GM23338 (cell line): Measurements from ENCODE around the gene FRZB. TPM values are rescaled to one million over a fixed set of nuclear protein-coding genes. Genes with fewer than 3 reads are reported as not detected.

Experiments used
- ATAC-seq: fragments of 200-7000 bp; cut with Tn5 transposase; 3 replicates; pipeline ENCODE4 v1.9.1; 2020
- DNase-seq: peaks from one replicate; pipeline ENCODE4 v3.0.0-alpha.2; 2015; ENCODE audit warnings: low spot score
- H2AFZ ChIP-seq: fragments of 200-600 bp; sonication (generic); 2 replicates; pipeline ENCODE4 v1.8.0; 2016; ENCODE audit warnings: antibody characterized with exemption, mild to moderate bottlenecking, moderate library complexity
- H3F3A ChIP-seq: fragments of 200-600 bp; sonication (generic); replicated peaks from 2 replicates; pipeline ENCODE4 v1.8.0; 2017; ENCODE audit warnings: antibody characterized with exemption, mixed run types, low read depth
- H3K27ac ChIP-seq: fragments of 200-600 bp; sonication (generic); 2 replicates; pipeline ENCODE4 v1.6.1; 2016; ENCODE audit warnings: low read depth
- H3K27me3 ChIP-seq: fragments of 200-600 bp; sonication (generic); 2 replicates; pipeline ENCODE4 v1.8.0; 2016; ENCODE audit warnings: mild to moderate bottlenecking, mixed run types, moderate library complexity; ENCODE audit not compliant: insufficient read depth
- H3K36me3 ChIP-seq: fragments of 200-600 bp; sonication (generic); 2 replicates; pipeline ENCODE4 v1.8.0; 2016; ENCODE audit warnings: mild to moderate bottlenecking; ENCODE audit not compliant: insufficient read depth
- H3K4me1 ChIP-seq: fragments of 200-600 bp; sonication (generic); 2 replicates; pipeline ENCODE4 v1.8.0; 2016; ENCODE audit warnings: mild to moderate bottlenecking, moderate library complexity; ENCODE audit not compliant: insufficient read depth
- H3K4me2 ChIP-seq: fragments of 200-600 bp; sonication (generic); 2 replicates; pipeline ENCODE4 v1.7.1; 2017; ENCODE audit warnings: mixed run types
- H3K4me3 ChIP-seq: fragments of 200-600 bp; sonication (generic); 2 replicates; pipeline ENCODE4 v1.6.1; 2016; ENCODE audit warnings: mixed run types
- H3K79me2 ChIP-seq: fragments of 200-600 bp; sonication (generic); replicated peaks from 2 replicates; pipeline ENCODE4 v1.8.0; 2017; ENCODE audit warnings: mild to moderate bottlenecking; ENCODE audit not compliant: insufficient read depth
- H3K9me2 ChIP-seq: fragments of 200-600 bp; sonication (generic); 2 replicates; pipeline ENCODE4 v1.8.0; 2017; ENCODE audit not compliant: insufficient read depth
- H4K20me1 ChIP-seq: fragments of 200-600 bp; sonication (generic); replicated peaks from 2 replicates; pipeline ENCODE4 v1.8.0; 2017; ENCODE audit warnings: mild to moderate bottlenecking; ENCODE audit not compliant: insufficient read depth
- H3K27ac Mint-ChIP-seq: 2 replicates; pipeline ENCODE4 v1.8.0; 2020; ENCODE audit warnings: inconsistent platforms, mild to moderate bottlenecking, moderate library complexity, mixed read lengths
- H3K27me3 Mint-ChIP-seq: 3 replicates; pipeline ENCODE4 v1.8.0; 2022; ENCODE audit warnings: low read depth, mild to moderate bottlenecking, moderate library complexity, mixed read lengths, inconsistent platforms; ENCODE audit not compliant: insufficient read depth, poor library complexity
- H3K36me3 Mint-ChIP-seq: 3 replicates; pipeline ENCODE4 v1.8.0; 2021; ENCODE audit warnings: low read depth, mild to moderate bottlenecking, inconsistent platforms, moderate library complexity, mixed read lengths
- H3K4me1 Mint-ChIP-seq: 3 replicates; pipeline ENCODE4 v1.8.0; 2020; ENCODE audit warnings: mild to moderate bottlenecking, inconsistent platforms, mixed read lengths
- H3K4me3 Mint-ChIP-seq: 3 replicates; pipeline ENCODE4 v1.8.0; 2021; ENCODE audit warnings: moderate library complexity, mild to moderate bottlenecking, inconsistent platforms, mixed read lengths
- H3K9me3 Mint-ChIP-seq: 3 replicates; pipeline ENCODE4 v1.8.0; 2020; ENCODE audit warnings: moderate library complexity, mild to moderate bottlenecking, inconsistent platforms, mixed read lengths
- CREB1 ChIP-seq: fragments of 250-450 bp; sonication (Bioruptor Pico); IDR thresholded peaks from 2 replicates; pipeline ENCODE4 v1.5.0; 2020; ENCODE audit warnings: low read depth, mild to moderate bottlenecking, moderate library complexity
- CTCF ChIP-seq, 2 experiments: fragments of 200-600 bp in 1 of 2; sonication (generic) in 1 of 2; conservative IDR thresholded peaks; 2 replicates each; pipeline versions ENCODE4 v1.5.1 to v1.6.1; 2016 to 2017; ENCODE audit warnings: antibody characterized with exemption in 2 of 2, low read depth in 2 of 2, mild to moderate bottlenecking in 2 of 2, moderate library complexity in 1 of 2
- ETS1 ChIP-seq: IDR thresholded peaks from 2 replicates; pipeline ENCODE4 v1.6.1; 2016; ENCODE audit warnings: antibody characterized with exemption
- EZH2 ChIP-seq: fragments of 200-600 bp; sonication (generic); IDR thresholded peaks from one replicate; pipeline ENCODE4 v1.8.0; 2017; ENCODE audit warnings: antibody characterized with exemption, mild to moderate bottlenecking, low read depth; ENCODE audit not compliant: unreplicated experiment
- EZH2phosphoT487 ChIP-seq: fragments of 200-600 bp; sonication (generic); IDR thresholded peaks from one replicate; pipeline ENCODE4 v1.8.1; 2018; ENCODE audit warnings: antibody characterized with exemption; ENCODE audit not compliant: unreplicated experiment
- JUNB ChIP-seq: IDR thresholded peaks from one replicate; pipeline ENCODE4 v1.6.1; 2016; ENCODE audit warnings: antibody characterized with exemption; ENCODE audit not compliant: unreplicated experiment
- NANOG ChIP-seq: IDR thresholded peaks from 2 replicates; pipeline ENCODE4 v1.6.1; 2016; ENCODE audit warnings: antibody characterized with exemption, borderline replicate concordance
- POLR2AphosphoS5 ChIP-seq: IDR thresholded peaks from 2 replicates; pipeline ENCODE4 v1.6.1; 2016; ENCODE audit warnings: antibody characterized with exemption, low read depth
- polyA plus RNA-seq: library from polyadenylated mRNA; unstranded; fragments of >200 nt; fragmentation: Nextera tagmentation; extraction: Ambion mirVana; gene quantifications from 2 replicates; pipeline ENCODE4 v1.2.1, GENCODE V29; 2016
- total RNA-seq: library from RNA; depleted of rRNA; stranded (reverse); fragments of >200 nt; shearing (Covaris generic); gene quantifications from 2 replicates; pipeline ENCODE4 v1.2.3, GENCODE V29; 2014

The FRZB gene
- total and polyA plus RNA-seq, 2 experiments from 2014 or later, result 0.52 to 1.2 TPM

GRCh38 chr2:182836451-182836850, 30.0 kb downstream of the FRZB start (continued):
- TF ChIP-seq CREB1 (CRISPR knock-in tag) (no peak), JUNB (no peak)

- H3K79me2 ChIP-seq, result no peaks in the 10 kb centered on the region
- TF ChIP-seq NANOG, result no peak
- TF ChIP-seq POLR2AphosphoS5, result no peak
- no peak for TF ChIP-seq CREB1 (CRISPR knock-in tag)
- no peak for DNase-seq
- H3K4me1 ChIP-seq, result no peaks in the 10 kb centered on the region
- H3K27me3 Mint-ChIP-seq, result no peaks in the 10 kb centered on the region
- H3K27ac ChIP-seq, result no peak overlapping the region
- H3K36me3 ChIP-seq, result no peaks in the 10 kb centered on the region
- H3K4me3 Mint-ChIP-seq, result no peak overlapping the region
- no peak overlapping the region for H3K4me3 ChIP-seq
- H2AFZ ChIP-seq, result no peak overlapping the region
- ATAC-seq, result no peak
- H4K20me1 ChIP-seq, result no peaks in the 10 kb centered on the region
- H3K36me3 Mint-ChIP-seq, result no peaks in the 10 kb centered on the region
- H3F3A ChIP-seq, result no peaks in the 10 kb centered on the region
- H3K4me1 Mint-ChIP-seq, result peaks cover 8% of the 10 kb centered on the region; the same call in 2 of the 3 replicates
- no peak overlapping the region for H3K27ac Mint-ChIP-seq
- H3K9me2 ChIP-seq, result peaks cover 4% of the 10 kb centered on the region; the same call in 1 of the 2 replicates
- H3K4me2 ChIP-seq, result no peak overlapping the region
- no peaks in the 10 kb centered on the region for H3K27me3 ChIP-seq
- no peaks in the 10 kb centered on the region for H3K9me3 Mint-ChIP-seq
Observed at GRCh38 chr2:182834293-182834692, 32.1 kb downstream of the FRZB start.

GRCh38 chr2:182833084-182833854, 33.2 kb downstream of the FRZB start:
- Histone ChIP-seq H2AFZ (no peak overlapping the region; the same call in 1 of the 2 replicates), H4K20me1 (no peaks in the 10 kb centered on the region), H3K4me2 (no peak overlapping the region), H3K4me3 (no peak overlapping the region), H3K27me3 (no peaks in the 10 kb centered on the region), H3K9me2 (peaks cover 4% of the 10 kb centered on the region; the same call in 1 of the 2 replicates), H3K27ac (no peak overlapping the region), H3K79me2 (no peaks in the 10 kb centered on the region), H3F3A (no peaks in the 10 kb centered on the region), H3K36me3 (no peaks in the 10 kb centered on the region), H3K4me1 (no peaks in the 10 kb centered on the region)
- Mint-ChIP-seq H3K4me3 (no peak overlapping the region), H3K36me3 (no peaks in the 10 kb centered on the region), H3K9me3 (no peaks in the 10 kb centered on the region), H3K27ac (no peak overlapping the region), H3K4me1 (peaks cover 4% of the 10 kb centered on the region; the same call in 2 of the 3 replicates), H3K27me3 (peaks cover 1% of the 10 kb centered on the region)
- no peak for TF ChIP-seq CREB1 (CRISPR knock-in tag)
- no peak for TF ChIP-seq NANOG
- no peak for TF ChIP-seq ETS1
- DNase-seq (no peak), ATAC-seq (no peak)

- Histone ChIP-seq H3K4me2 (no peak overlapping the region), H3K27ac (no peak overlapping the region)
- TF ChIP-seq ETS1 (no peak), NANOG (no peak), CTCF (conservative IDR thresholded peaks at IDR 0.05; ENCODE audit: low read depth in 2 of 2) (no peak), EZH2 (no peak), EZH2phosphoT487 (no peak)
Observed at GRCh38 chr2:182831921-182832320, 34.5 kb downstream of the FRZB start.

More at GRCh38 chr2:182831921-182832320, 34.5 kb downstream of the FRZB start:
- 0 out of 2 replicates have a peak overlapping the region, but pooled peaks have one; percentile 26 for H2AFZ ChIP-seq
- Mint-ChIP-seq H3K9me3 (no peaks in the 10 kb centered on the region), H3K27me3 (peaks cover 1% of the 10 kb centered on the region), H3K36me3 (no peaks in the 10 kb centered on the region), H3K4me1 (peaks cover 6% of the 10 kb centered on the region), H3K27ac (no peak overlapping the region), H3K4me3 (no peak overlapping the region)
- H3K79me2 ChIP-seq, result no peaks in the 10 kb centered on the region
- peaks cover under 1% of the 10 kb centered on the region for H3K4me1 ChIP-seq
- H3K9me2 ChIP-seq, result peaks cover 4% of the 10 kb centered on the region; the same call in 1 of the 2 replicates
- ATAC-seq (no peak), DNase-seq (no peak)
- no peaks in the 10 kb centered on the region for H3K36me3 ChIP-seq
- H3F3A ChIP-seq, result no peaks in the 10 kb centered on the region
- H3K4me3 ChIP-seq, result no peak overlapping the region
- H3K27me3 ChIP-seq, result no peaks in the 10 kb centered on the region
- H4K20me1 ChIP-seq, result no peaks in the 10 kb centered on the region
